HL-60 (cell line): ENCODE results near the gene OR2C1.

ENCODE experiments used
- GABPA ChIP-seq: IDR thresholded peaks from 2 replicates; pipeline ENCODE4 v1.6.1; 2012; ENCODE audit warnings: low read depth
- POLR2AphosphoS5 ChIP-seq: IDR thresholded peaks from 2 replicates; pipeline ENCODE4 v1.6.1; 2012; ENCODE audit warnings: low read depth
- TF ChIP-seq, protein P1 (sequence below): IDR thresholded peaks from one replicate; pipeline ENCODE4 v1.5.1; 2011; ENCODE audit warnings: low read length, control low read depth, inconsistent platforms; ENCODE audit not compliant: insufficient read depth

DNA sequence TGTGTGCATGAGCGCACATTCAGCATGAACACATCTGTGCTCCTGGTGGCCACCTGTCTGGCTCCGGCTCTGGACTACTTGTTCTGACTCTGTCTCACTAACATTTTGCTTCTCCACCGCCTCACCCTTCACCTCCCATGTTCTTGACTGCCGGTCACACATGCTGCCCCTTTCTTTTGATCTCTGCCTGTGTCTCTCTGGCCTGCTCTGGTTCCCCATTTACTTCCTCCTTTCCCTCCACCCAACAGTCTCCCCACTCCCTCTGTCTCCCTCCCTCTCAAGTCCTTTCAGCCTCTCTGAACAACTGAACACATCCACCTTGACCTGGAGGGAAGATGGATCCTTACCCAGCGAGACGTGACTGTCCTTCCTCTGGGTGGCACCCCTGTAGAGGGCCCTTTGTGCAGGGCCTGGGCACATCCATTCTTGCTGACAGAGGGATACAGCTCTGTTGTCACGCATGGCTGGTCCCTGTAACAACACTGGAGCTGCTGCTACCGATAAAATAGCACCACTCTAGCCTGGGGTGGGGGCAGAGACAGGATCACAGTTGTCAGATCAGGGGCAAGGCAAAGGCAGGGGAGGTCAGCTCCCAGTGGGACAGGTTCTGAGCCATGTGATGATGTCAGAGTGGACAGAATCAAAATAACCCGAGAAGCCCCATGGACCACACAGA lies 34.1 kb downstream of the OR2C1 start:
- TF ChIP-seq, protein P1, sequence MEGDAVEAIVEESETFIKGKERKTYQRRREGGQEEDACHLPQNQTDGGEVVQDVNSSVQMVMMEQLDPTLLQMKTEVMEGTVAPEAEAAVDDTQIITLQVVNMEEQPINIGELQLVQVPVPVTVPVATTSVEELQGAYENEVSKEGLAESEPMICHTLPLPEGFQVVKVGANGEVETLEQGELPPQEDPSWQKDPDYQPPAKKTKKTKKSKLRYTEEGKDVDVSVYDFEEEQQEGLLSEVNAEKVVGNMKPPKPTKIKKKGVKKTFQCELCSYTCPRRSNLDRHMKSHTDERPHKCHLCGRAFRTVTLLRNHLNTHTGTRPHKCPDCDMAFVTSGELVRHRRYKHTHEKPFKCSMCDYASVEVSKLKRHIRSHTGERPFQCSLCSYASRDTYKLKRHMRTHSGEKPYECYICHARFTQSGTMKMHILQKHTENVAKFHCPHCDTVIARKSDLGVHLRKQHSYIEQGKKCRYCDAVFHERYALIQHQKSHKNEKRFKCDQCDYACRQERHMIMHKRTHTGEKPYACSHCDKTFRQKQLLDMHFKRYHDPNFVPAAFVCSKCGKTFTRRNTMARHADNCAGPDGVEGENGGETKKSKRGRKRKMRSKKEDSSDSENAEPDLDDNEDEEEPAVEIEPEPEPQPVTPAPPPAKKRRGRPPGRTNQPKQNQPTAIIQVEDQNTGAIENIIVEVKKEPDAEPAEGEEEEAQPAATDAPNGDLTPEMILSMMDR: no peak
- TF ChIP-seq POLR2AphosphoS5: no peak; the same call in 1 of the 2 replicates
- TF ChIP-seq GABPA: no peak
